Esophagus squamous epithelium (tissue), 4 donors: ENCODE data around the gene TEAD1.

Experiments
- POLR2A ChIP-seq, 4 donors: fragments of 450-650 bp; IDR thresholded peaks; one replicate each; pipeline ENCODE4 v1.6.1; 2017; ENCODE audit warnings: antibody characterized with exemption in 4 of 4, mild to moderate bottlenecking in 4 of 4, moderate library complexity in 3 of 4
- TF ChIP-seq, protein P1 (sequence below), 6 experiments: fragments of 450-650 bp in 4 of 6; fragments of 200-600 bp in 2 of 6; sonication (generic) in 2 of 6; IDR thresholded peaks; one replicate each; pipeline ENCODE4 v1.5.1; 2016 to 2019; ENCODE audit warnings: antibody characterized with exemption in 6 of 6, mild to moderate bottlenecking in 4 of 6, moderate library complexity in 4 of 6

DNA sequence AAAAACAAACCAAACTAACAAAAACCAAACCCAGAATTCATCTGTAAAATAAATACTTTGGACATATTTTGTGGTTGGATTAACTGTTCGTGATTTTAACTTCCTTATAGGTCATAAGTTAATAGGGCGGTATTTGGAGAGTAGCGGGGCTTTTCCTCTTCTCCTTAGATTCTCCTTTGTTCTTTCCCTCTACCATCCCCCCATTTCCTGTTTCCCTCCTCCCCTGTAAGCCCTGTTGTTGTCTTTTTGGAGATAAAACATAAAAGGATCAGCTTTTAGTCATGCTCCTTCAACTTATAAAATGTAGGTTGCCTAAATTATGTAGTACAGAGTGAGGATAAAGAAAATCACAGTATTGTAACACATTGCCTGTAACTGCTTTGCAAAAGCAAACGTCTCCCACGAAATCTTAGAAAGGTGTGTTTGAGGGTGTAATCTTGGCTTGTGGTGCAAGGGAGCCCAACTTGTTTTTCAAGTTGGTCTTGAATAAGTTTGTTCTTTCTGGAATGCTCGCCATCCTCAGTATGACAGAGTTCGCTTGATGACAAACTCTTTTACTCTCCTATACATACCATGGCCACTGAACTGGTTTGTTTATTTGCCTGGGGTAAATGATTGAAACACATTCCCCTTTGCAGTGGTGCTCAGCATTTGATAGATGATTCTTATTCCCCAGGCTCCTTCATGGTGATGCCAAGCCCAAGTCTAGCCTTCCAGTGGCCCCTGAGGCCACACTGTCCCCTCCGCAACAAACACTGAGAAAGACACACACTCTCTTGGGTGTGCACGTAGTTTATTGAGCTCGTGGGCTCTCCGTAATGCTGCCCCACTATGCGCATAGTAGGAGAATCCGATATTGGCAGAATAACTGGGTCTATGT, 49.4 kb downstream of the TEAD1 start:
- TF ChIP-seq, protein P1, sequence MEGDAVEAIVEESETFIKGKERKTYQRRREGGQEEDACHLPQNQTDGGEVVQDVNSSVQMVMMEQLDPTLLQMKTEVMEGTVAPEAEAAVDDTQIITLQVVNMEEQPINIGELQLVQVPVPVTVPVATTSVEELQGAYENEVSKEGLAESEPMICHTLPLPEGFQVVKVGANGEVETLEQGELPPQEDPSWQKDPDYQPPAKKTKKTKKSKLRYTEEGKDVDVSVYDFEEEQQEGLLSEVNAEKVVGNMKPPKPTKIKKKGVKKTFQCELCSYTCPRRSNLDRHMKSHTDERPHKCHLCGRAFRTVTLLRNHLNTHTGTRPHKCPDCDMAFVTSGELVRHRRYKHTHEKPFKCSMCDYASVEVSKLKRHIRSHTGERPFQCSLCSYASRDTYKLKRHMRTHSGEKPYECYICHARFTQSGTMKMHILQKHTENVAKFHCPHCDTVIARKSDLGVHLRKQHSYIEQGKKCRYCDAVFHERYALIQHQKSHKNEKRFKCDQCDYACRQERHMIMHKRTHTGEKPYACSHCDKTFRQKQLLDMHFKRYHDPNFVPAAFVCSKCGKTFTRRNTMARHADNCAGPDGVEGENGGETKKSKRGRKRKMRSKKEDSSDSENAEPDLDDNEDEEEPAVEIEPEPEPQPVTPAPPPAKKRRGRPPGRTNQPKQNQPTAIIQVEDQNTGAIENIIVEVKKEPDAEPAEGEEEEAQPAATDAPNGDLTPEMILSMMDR (IDR thresholded peaks at IDR 0.05): no peak
- TF ChIP-seq POLR2A (IDR thresholded peaks at IDR 0.05): no peak
